SU-DHL-6 (cell line): ENCODE results near the gene CLMN.

Experiments used
- EZH2phosphoT487 ChIP-seq: fragments of 200-600 bp; sonication (generic), shearing (Covaris generic); conservative IDR thresholded peaks from 2 replicates; pipeline ENCODE4 v1.6.1; 2018; ENCODE audit warnings: mild to moderate bottlenecking, antibody characterized with exemption, low read length, moderate library complexity, mixed read lengths
- TF ChIP-seq, protein P1 (sequence below): fragments of 200-600 bp; sonication (generic); IDR thresholded peaks from one replicate; pipeline ENCODE4 v1.5.1; 2017; ENCODE audit warnings: antibody characterized with exemption, mild to moderate bottlenecking, low read length, moderate library complexity; ENCODE audit not compliant: insufficient read depth, poor library complexity, severe bottlenecking

DNA sequence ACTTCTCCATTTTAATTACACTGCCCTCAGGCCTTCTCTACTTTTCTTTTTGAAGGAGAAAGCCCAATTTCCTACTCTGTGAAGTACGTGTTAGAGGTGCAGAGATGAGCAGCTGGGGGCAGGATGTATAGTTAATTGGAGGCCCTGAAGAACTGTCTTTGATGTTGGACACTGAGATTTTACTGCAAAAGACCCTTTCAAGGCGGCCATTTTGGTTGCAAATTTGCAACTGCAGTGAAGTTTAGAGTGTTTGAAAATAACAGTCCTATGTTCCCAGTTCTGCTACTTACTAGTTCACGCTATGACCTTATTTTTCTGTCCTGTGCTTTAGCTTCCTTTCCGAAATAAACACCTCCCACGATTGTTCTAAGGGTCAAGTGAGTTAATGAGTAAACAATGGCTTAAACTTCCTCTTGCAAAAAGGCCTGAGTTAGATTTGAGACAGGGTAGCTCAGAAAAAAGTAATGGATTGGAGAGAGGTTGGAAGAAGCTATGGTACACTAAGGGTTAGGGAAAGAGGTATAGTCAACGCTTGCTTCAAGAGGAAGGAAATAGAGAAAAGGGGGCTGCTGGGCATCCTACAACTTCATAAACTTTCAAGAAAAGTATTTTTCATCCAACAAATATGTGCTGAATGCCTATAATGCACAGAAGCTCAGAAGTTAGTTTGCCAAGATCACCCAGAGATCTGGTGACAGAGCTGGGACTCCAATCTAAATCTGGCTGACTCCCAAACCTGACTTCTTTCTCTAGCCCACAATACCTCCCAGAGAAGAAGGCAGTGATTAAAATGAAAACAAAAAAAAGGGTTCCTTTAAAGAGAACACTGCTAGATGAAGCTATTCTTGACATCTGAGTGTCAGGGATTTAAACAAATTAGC lies 135.9 kb downstream of the CLMN start:
- TF ChIP-seq, protein P1, sequence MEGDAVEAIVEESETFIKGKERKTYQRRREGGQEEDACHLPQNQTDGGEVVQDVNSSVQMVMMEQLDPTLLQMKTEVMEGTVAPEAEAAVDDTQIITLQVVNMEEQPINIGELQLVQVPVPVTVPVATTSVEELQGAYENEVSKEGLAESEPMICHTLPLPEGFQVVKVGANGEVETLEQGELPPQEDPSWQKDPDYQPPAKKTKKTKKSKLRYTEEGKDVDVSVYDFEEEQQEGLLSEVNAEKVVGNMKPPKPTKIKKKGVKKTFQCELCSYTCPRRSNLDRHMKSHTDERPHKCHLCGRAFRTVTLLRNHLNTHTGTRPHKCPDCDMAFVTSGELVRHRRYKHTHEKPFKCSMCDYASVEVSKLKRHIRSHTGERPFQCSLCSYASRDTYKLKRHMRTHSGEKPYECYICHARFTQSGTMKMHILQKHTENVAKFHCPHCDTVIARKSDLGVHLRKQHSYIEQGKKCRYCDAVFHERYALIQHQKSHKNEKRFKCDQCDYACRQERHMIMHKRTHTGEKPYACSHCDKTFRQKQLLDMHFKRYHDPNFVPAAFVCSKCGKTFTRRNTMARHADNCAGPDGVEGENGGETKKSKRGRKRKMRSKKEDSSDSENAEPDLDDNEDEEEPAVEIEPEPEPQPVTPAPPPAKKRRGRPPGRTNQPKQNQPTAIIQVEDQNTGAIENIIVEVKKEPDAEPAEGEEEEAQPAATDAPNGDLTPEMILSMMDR, result no peak
- no peak for TF ChIP-seq EZH2phosphoT487
